Osteoblast (primary cell): Measurements from ENCODE around the gene HEATR5A. TPM values are rescaled to one million over a fixed set of nuclear protein-coding genes. Genes with fewer than 3 reads are reported as not detected.
"Not testable (repeated sequence)": the region's sequence is repeated elsewhere in the genome, so short reads cannot be mapped to it uniquely, and the experiment has no call there.

Experiments used
- DNase-seq: peaks from one replicate; pipeline ENCODE4 v3.0.0; 2011; ENCODE audit warnings: low spot score, mixed read lengths; ENCODE audit not compliant: insufficient read length; ENCODE audit errors: missing footprints
- H2AFZ ChIP-seq: 2 replicates; pipeline ENCODE4 v1.6.0; 2011; ENCODE audit warnings: mild to moderate bottlenecking, low read length
- H3K27ac ChIP-seq: 2 replicates; pipeline ENCODE4 v1.5.1; 2011; ENCODE audit warnings: mild to moderate bottlenecking, low read depth, low read length, moderate library complexity
- H3K27me3 ChIP-seq: 2 replicates; pipeline ENCODE4 v1.6.0; 2012; ENCODE audit warnings: mild to moderate bottlenecking, control low read depth, inconsistent platforms, low read length, moderate library complexity; ENCODE audit not compliant: insufficient read depth
- H3K36me3 ChIP-seq: 2 replicates; pipeline ENCODE4 v1.5.1; 2011; ENCODE audit warnings: mild to moderate bottlenecking, low read length, control low read depth, moderate library complexity; ENCODE audit not compliant: insufficient read depth
- H3K4me1 ChIP-seq: 2 replicates; pipeline ENCODE4 v1.5.1; 2011; ENCODE audit warnings: mild to moderate bottlenecking, low read length, control low read depth, moderate library complexity; ENCODE audit not compliant: insufficient read depth
- H3K4me2 ChIP-seq: 2 replicates; pipeline ENCODE4 v1.6.0; 2011; ENCODE audit warnings: mild to moderate bottlenecking, low read length; ENCODE audit not compliant: insufficient read depth
- H3K4me3 ChIP-seq: fragments of 200-600 bp; sonication (generic); 3 replicates; pipeline ENCODE4 v1.5.1; 2012; ENCODE audit warnings: mild to moderate bottlenecking, low read length, inconsistent platforms; ENCODE audit not compliant: insufficient read depth
- H3K79me2 ChIP-seq: 2 replicates; pipeline ENCODE4 v1.6.0; 2012; ENCODE audit warnings: mild to moderate bottlenecking, low read length, control low read depth, inconsistent platforms; ENCODE audit not compliant: insufficient read depth
- H3K9me3 ChIP-seq: 2 replicates; pipeline ENCODE4 v1.5.1; 2011; ENCODE audit warnings: low read depth, low read length, control low read depth
- H4K20me1 ChIP-seq: 2 replicates; pipeline ENCODE4 v1.6.0; 2012; ENCODE audit warnings: mild to moderate bottlenecking, low read length, control low read depth; ENCODE audit not compliant: insufficient read depth
- CTCF ChIP-seq: IDR thresholded peaks from 2 replicates; pipeline ENCODE4 v1.5.1; 2011; ENCODE audit warnings: mild to moderate bottlenecking, low read depth, low read length, moderate library complexity; ENCODE audit errors: extremely low read depth
- total RNA-seq: library from RNA; depleted of rRNA; stranded (reverse); fragments of >200 nt; gene quantifications from 2 replicates; pipeline ENCODE4 v1.2.3, GENCODE V29; 2012

The HEATR5A gene
- total RNA-seq, 1 donor = 46.0 TPM

- Histone ChIP-seq H3K27ac (no peak overlapping the region), H3K9me3 (no peaks in the 10 kb centered on the region), H3K27me3 (no peaks in the 10 kb centered on the region), H3K36me3 (peaks cover 53% of the 10 kb centered on the region), H3K79me2 (no peaks in the 10 kb centered on the region), H3K4me1 (no peaks in the 10 kb centered on the region), H3K4me3 (no peak overlapping the region), H3K4me2 (no peak overlapping the region), H4K20me1 (no peaks in the 10 kb centered on the region), H2AFZ (no peak overlapping the region)
- no peak for TF ChIP-seq CTCF
- no peak for DNase-seq
These were observed 100.6 kb downstream of the HEATR5A start for GRCh38 chr14:31319701-31320100.

DNA sequence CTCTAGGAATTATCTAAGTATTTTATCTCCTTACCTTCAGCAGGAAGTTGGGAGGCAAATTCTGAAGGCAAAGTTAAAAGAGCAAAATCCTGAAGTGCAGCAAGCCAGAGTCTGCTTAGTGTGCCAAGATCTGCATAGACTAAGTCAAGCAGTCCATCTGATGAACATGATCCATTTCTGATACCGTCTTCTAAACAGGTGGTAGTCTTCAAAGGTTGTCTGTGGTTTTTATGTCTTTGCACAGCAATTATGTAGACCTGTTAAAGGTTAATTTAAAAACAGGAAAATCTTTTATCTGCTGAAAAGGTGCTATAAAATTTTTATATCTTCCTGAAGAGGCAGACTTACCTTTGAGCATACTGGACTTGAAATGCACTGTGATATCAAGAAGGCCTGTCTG is 107.4 kb downstream of the HEATR5A start:
- Histone ChIP-seq H3K79me2 (no peaks in the 10 kb centered on the region), H3K27ac (no peak overlapping the region), H3K27me3 (no peaks in the 10 kb centered on the region), H3K4me1 (no peaks in the 10 kb centered on the region), H3K9me3 (no peaks in the 10 kb centered on the region), H3K4me3 (no peak overlapping the region), H3K36me3 (peaks cover 62% of the 10 kb centered on the region), H2AFZ (no peak overlapping the region), H3K4me2 (no peak overlapping the region), H4K20me1 (no peaks in the 10 kb centered on the region)
- TF ChIP-seq CTCF = no peak
- DNase-seq = no peak

DNA sequence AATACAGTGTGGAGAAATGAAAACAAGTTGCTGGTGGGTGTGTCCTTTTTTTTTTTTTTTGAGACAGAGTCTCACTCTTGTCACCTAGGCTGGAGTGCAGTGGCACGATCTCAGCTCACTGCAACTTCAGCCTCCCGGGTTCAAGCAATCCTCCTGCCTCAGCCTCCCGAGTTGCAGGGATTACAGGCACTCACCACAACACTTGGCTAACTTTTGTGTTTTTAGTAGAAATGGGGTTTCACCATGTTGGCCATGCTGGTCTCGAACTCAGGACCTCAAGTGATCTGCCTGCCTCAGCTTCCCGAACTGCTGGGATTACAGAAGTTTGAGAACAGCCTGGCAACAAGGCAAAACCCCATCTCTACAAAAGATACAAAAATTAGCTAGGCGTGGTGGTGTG is 108.0 kb downstream of the HEATR5A start:
- not testable (repeated sequence) for H3K27me3 ChIP-seq, H3K4me3 ChIP-seq, H3K4me2 ChIP-seq, H2AFZ ChIP-seq, H3K27ac ChIP-seq, DNase-seq, H3K4me1 ChIP-seq, H3K79me2 ChIP-seq, H4K20me1 ChIP-seq, H3K9me3 ChIP-seq
- H3K36me3 ChIP-seq = peaks cover 62% of the 10 kb centered on the region

- Histone ChIP-seq H3K36me3 (peaks cover 42% of the 10 kb centered on the region), H4K20me1 (no peaks in the 10 kb centered on the region), H3K9me3 (no peaks in the 10 kb centered on the region), H3K4me2 (no peak overlapping the region), H3K79me2 (no peaks in the 10 kb centered on the region), H3K27ac (no peak overlapping the region), H3K4me1 (no peaks in the 10 kb centered on the region), H3K4me3 (no peak overlapping the region), H3K27me3 (no peaks in the 10 kb centered on the region), H2AFZ (no peak overlapping the region)
- DNase-seq = no peak
- TF ChIP-seq CTCF = no peak
These were observed 112.7 kb downstream of the HEATR5A start for GRCh38 chr14:31307618-31308017.
